ENCODE data around the gene PI4KA. TPM values are rescaled to one million over a fixed set of nuclear protein-coding genes. Genes with fewer than 3 reads are reported as not detected.
"Not testable (repeated sequence)": the region's sequence is repeated elsewhere in the genome, so short reads cannot be mapped to it uniquely, and the experiment has no call there.

Gene PI4KA
- total RNA-seq, 1 donor from 2014 or later = 58.2 TPM

DNA sequence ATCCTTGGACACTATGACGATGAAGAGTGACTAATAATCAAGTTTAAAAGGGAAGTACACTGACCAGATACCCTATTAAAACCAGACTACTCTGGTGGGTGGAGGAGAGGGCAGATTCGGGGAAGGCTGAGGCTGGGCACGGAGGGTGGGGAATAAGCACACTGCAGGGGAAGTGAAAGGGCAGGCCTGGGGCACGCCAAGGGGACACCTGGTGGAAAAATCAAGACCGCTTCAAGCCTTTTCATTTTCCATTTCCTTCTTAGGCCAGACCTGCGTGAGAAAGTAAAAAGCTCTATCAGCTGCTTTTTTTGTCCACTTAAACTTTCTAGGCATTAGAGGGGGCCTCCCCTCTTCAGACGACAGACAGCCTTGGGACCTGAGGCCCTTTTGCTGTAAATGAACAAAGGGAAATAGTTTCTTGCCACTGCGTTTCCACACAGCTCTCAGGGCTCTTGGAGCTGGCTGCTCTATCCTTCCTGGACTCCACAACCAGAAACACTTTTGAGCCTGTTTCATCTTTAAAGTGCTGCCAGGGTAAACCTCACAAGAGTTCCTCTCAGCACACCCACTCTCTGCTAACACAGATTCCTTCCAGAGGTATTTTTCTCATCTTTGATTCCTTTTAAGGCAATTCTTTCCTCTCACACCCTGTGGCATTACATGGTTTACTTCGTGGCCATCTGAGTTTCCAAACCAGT is 109.7 kb downstream of the PI4KA start:
- DNase-seq (ENCODE audit: low read depth) = no peak

DNA sequence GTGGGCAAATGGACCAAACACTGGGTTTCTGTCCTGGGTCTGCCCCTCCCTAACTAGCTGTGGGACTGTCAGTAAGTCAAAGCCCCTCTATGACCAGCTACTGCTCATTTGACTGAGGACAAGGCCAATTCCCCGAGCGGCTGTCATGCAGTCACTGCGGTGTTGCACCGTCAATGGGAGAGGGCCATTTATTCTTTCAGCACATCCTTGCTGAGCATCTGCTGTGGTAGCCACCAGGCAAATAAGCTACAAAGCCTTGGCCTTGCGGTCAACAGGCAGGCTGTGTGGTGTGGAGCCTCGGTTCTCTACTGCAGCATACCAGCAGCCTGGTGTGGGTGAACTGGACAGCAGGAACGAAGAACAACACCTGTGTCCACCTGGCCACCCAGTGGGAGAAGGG is 110.5 kb downstream of the PI4KA start:
- no peak for DNase-seq (ENCODE audit: low read depth)

GRCh38 chr22:20747223-20747622 is 111.4 kb downstream of the PI4KA start:
- DNase-seq (ENCODE audit: low read depth) = no peak

GRCh38 chr22:20746431-20747189 is 112.0 kb downstream of the PI4KA start:
- DNase-seq (ENCODE audit: low read depth) = no peak

DNA sequence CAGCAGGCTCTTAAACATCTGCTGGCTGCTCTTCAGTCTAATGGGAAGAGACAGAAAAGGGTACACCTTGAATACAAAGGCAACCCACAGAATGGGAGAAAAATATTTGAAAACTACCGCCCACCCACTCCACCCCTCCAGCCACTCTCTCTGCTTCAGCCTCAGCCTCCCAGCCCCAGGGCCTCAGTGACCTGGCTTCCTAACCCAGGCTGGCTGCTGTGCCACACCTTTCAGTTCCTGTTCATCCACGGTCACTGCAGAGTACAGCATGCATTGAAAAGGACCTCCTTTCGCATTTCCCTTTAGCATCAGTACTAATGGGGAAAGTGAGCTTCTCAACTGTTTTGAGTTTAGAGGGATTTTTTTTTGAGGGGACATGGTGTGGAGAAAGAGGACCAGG is 113.5 kb downstream of the PI4KA start:
- no peak for DNase-seq (ENCODE audit: low read depth)

GRCh38 chr22:20744456-20744855 is 114.2 kb downstream of the PI4KA start:
- DNase-seq (ENCODE audit: low read depth) = no peak

DNA sequence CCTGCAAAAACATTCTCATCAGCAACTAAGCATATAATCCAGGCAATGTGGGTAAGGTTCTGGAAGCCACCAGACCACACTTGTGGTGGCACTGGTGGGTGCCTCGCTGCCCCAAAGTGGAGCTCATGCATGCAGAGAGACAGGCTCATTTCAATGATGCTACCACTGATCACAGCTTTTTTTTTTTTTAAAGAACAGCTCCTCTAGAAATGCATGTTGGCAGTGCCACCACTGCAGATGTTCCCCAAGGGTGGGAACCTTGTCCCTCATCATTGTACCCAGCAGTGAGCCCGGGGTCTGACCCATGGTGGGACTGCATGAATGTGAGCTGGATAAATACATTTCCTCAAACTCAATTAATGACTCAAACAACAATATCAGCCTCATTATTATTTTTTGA is 115.8 kb downstream of the PI4KA start:
- no peak for DNase-seq (ENCODE audit: low read depth)

DNA sequence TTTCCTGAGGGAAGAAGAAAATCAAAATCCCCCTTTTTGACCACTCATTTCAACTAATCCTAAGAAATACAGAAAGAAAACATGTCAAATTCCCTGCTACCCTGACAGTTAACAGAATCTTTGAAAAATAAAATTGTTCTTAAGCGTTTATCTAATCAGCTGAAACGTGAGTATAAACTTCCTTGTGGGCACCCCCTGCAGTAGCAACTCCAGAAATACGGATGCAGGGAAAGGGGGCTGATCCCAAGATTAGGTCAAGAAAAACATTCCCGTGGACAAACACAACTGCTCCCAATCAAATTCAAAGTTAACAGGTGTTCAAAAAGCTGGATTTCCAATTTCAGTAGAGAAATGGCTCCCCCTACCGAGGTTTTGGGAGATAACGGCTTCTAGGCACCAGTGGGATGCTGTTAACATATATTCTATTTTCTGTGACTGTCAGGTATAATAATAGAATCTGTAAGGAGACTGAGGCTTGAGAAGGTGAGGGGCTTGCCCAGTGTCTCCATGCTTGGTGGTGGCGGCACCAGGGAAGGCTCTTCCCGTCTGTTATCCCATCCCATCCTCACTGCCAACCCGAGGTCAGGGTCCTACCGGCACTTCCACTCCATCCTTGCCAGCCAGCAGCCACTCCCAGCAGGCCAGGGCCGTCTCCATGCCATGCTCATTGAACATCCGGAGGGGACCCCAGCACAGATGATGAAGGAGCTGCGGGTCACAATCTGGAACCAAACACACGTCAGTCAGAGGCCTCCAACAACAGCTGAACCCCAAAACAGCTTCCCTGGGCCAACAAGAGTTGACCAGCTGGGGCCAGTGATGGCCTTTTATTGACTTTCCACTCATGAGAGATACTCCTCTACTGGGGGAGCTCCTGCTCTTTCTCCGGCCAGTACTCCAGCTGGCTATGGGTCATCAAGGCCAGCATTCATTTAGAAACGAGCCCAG is 116.7 kb downstream of the PI4KA start:
- DNase-seq (ENCODE audit: low read depth) = peak; percentile 13

- DNase-seq (ENCODE audit: low read depth) = no peak
These were observed 117.5 kb downstream of the PI4KA start for GRCh38 chr22:20741008-20741633.

DNA sequence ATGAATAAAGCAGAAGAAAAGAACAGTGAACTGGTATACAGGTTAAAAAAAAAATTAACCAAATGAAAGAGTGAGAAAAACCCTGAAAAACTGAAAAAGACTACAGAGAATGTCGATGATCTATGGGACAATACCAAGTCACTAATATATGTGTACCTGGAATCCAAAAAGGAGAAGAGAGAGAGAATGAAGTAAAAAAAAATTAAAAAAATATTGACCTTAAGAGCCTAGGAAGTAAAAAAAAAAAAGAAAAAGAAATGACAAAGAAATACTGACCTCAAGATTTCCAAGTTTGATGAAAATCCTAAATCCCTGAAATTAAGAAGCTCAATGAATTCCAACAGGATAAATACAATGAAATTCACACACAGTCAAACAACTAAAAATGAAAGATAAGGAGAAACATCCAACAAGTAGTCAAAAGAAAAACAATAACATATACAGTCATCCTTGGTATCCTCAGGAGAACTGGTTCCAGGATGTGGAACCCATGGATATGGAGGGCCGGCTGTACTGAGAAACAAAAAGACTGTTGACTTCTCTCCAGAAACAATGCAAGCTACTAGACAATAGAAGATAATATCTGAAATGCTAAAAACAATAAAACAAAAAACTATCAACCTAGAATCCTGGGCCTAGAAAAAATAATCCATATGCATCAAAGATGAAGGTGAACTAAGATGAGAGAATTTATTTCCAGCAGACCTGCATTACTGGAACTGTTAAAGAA is 118.2 kb downstream of the PI4KA start:
- no peak for DNase-seq (ENCODE audit: low read depth)

DNA sequence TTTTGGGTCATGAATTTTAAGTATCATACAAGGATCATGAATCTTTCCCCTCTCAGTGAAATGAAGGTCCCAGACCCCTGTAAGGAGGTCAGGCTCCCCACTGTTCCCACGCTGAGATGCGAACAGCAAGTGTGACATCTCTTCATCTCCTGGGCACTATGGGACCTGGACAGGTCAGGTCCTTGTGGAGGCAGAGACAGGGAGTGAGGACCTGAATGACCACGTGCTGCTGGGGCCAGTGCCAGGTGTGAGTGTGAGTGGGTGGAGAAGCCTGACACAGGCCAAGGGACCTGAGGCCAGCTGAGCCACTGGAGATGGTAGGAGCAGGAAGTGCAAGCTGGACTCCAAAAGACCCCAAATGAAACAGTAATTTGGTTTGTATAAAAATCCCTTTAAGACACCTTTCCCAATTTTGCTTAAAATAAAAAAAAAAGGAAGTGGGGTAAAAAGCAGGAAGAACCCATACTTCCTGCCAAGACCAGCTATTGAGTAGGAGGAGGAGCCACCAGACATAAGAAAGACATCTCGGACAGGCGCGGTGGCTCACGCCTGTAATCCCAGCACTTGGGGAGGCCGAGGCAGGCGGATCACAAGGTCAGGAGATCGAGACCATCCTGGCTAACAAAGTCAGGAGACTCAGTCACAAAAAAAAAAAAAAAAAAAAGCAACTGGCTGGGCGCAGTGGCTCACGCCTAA is 120.1 kb downstream of the PI4KA start:
- no peak for DNase-seq (ENCODE audit: low read depth)

- not testable (repeated sequence) for DNase-seq (ENCODE audit: low read depth)
These were observed 121.7 kb downstream of the PI4KA start for GRCh38 chr22:20736891-20737290.

DNA sequence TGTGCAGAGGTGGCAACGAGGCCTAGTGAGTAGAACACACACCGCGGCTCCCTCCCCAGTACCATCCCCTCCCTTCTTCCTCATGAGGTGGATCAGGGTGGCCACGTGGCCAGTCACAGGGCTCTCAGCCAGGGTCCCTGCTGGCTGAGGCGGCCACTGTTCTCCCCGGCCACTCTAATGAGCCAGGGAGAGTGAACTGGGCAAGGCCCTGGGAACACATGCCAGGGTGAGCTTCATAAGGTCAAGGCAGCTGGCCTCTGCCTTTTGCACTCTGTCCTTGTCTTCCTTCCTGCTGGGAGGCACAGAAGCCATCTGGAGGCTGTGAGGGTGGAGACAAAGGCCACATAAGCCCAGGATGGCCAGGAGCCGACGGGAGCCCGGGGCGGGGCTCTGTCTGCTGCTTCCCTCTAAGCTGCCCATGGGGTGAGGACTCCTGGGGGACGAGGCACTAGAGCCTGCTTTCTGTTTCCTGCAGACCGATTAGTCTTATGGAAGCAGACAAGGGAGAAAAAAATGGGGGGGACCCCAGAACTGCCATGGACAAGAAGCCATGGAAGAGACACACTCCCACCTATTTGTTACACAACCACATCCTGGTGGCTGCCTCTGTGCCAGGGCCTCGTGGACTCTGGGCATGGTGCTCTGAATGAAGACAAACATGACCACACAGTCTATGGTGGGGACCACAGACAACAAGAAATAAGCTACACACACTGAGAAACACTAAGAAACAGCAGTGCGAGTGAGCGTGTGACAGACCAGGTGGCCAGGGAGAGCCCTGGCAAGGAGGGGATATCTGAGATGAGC is 123.1 kb downstream of the PI4KA start:
- DNase-seq (ENCODE audit: low read depth) = not testable (repeated sequence)

DNA sequence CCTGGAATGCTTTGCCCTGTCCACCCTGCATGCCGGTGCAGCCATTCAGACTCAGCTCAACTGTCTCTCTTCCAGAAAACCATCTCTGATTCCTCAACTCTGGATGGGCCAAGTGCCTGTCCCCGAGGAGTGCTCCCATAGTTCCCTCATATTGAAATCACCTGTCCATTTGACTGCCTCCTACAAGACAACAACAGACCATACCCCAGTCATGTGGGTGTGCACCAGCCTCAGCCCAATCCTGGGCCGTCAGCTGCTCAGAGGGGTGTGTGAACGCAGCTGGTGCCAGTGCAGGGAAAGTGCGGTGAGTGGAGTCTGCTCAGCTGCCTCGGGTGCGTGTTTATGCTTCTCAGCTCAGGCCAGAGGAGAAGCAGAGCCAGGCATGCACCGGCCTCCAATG is 126.2 kb downstream of the PI4KA start:
- not testable (repeated sequence) for DNase-seq (ENCODE audit: low read depth)

GRCh38 chr22:20729194-20729593 is 129.4 kb downstream of the PI4KA start:
- DNase-seq (ENCODE audit: low read depth) = no peak

- DNase-seq (ENCODE audit: low read depth) = no peak
These were observed 130.0 kb downstream of the PI4KA start for GRCh38 chr22:20728523-20729190.

DNA sequence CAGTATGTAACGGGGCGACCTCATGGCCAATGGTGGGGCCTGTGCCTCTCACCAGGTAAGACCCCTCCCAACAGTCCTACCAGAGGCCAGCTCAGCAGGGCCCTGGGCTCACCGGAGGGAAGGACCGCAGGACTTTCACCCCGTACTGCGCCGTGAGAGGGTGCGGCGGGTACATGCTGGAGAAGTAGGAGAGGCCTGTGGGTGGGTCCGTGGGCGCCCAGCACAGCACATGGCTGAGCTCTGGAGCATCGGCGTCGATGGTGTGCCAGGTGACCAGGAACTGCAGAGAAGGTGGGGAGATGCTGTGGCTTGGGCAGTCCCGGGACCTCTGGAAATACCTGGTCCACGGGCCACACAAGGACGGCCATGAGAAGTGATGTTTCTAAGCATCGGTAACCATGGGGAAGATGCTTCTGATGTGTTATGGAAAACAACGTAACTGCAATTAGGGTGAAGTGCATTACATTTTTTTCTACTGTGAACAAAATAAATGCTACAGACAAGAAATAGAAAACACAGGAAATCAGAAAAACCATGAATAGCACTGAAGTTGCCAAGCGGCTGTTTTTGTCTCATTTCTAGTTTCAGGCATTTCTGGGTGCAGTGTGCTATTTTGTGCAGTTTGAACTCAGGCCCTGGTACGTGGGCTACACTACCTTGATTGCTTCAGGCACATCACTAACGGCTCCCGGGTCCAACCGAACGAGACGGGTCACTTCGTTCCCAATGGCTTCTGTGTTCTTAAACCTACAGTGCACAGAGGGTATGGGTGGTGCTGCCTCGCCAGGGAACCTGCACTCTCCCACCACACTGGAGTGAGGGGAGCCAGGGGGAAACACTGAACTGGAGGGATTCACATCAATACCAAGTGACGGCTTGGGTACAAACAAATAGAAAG is 131.2 kb downstream of the PI4KA start:
- no peak for DNase-seq (ENCODE audit: low read depth)

GRCh38 chr22:20725987-20726558 is 132.5 kb downstream of the PI4KA start:
- no peak for DNase-seq (ENCODE audit: low read depth)

Measured in renal cortical epithelial cell (primary cell).